H9 (cell line): ENCODE results near the gene RIOK1. TPM values are rescaled to one million over a fixed set of nuclear protein-coding genes. Genes with fewer than 3 reads are reported as not detected.

Experiments used
- DNase-seq: peaks from one replicate; pipeline ENCODE4 v3.0.0-alpha.2; 2017
- H2AFZ ChIP-seq: one replicate; pipeline ENCODE4 v1.6.1; 2013; ENCODE audit warnings: mild to moderate bottlenecking, low read length, control low read depth, moderate library complexity
- H2AK5ac ChIP-seq: 2 replicates; pipeline ENCODE4 v1.6.1; 2013; ENCODE audit warnings: low read length, control low read depth, mixed read lengths; ENCODE audit not compliant: insufficient read length
- H2BK120ac ChIP-seq: one replicate; pipeline ENCODE4 v1.6.1; 2013; ENCODE audit warnings: low read depth, mild to moderate bottlenecking, low read length, control low read depth, inconsistent platforms; ENCODE audit not compliant: poor library complexity, severe bottlenecking
- H2BK12ac ChIP-seq: 2 replicates; pipeline ENCODE4 v1.6.1; 2013; ENCODE audit warnings: low read length, control low read depth, mixed read lengths, low read depth; ENCODE audit not compliant: insufficient read length
- H2BK15ac ChIP-seq: 2 replicates; pipeline ENCODE4 v1.6.1; 2013; ENCODE audit warnings: low read depth, low read length, control low read depth
- H2BK20ac ChIP-seq: one replicate; pipeline ENCODE4 v1.6.1; 2013; ENCODE audit warnings: low read depth, mild to moderate bottlenecking, low read length, control low read depth, inconsistent platforms; ENCODE audit not compliant: poor library complexity, severe bottlenecking
- H2BK5ac ChIP-seq: 2 replicates; pipeline ENCODE4 v1.6.1; 2013; ENCODE audit warnings: low read length, control low read depth, mixed read lengths; ENCODE audit not compliant: insufficient read length
- H3K14ac ChIP-seq: 2 replicates; pipeline ENCODE4 v1.6.1; 2013; ENCODE audit warnings: low read length, control low read depth; ENCODE audit not compliant: insufficient read depth
- H3K18ac ChIP-seq: 2 replicates; pipeline ENCODE4 v1.6.1; 2013; ENCODE audit warnings: low read depth, mild to moderate bottlenecking, mixed read lengths, low read length, control low read depth; ENCODE audit not compliant: insufficient read length
- H3K23ac ChIP-seq: 2 replicates; pipeline ENCODE4 v1.6.1; 2013; ENCODE audit warnings: low read length, control low read depth, mixed read lengths, low read depth; ENCODE audit not compliant: insufficient read length
- H3K23me2 ChIP-seq: 2 replicates; pipeline ENCODE4 v1.6.1; 2013; ENCODE audit warnings: low read depth, mild to moderate bottlenecking, mixed read lengths, low read length, control low read depth; ENCODE audit not compliant: insufficient read length, poor library complexity, severe bottlenecking
- H3K27ac ChIP-seq: 2 replicates; pipeline ENCODE4 v1.5.1; 2013; ENCODE audit warnings: low read length, control low read depth, mixed read lengths, low read depth; ENCODE audit not compliant: insufficient read length
- H3K27me3 ChIP-seq: 2 replicates; pipeline ENCODE4 v1.6.1; 2013; ENCODE audit warnings: low read length, control low read depth, inconsistent platforms; ENCODE audit not compliant: insufficient read depth
- H3K4ac ChIP-seq: 2 replicates; pipeline ENCODE4 v1.6.1; 2013; ENCODE audit warnings: low read depth, mild to moderate bottlenecking, control low read depth, inconsistent platforms, low read length, moderate library complexity
- H3K4me1 ChIP-seq: 2 replicates; pipeline ENCODE4 v1.6.1; 2013; ENCODE audit warnings: low read length, control low read depth, inconsistent platforms; ENCODE audit not compliant: insufficient read depth
- H3K4me2 ChIP-seq: 2 replicates; pipeline ENCODE4 v1.6.1; 2013; ENCODE audit warnings: low read length, control low read depth, mixed read lengths; ENCODE audit not compliant: insufficient read length, insufficient read depth
- H3K56ac ChIP-seq: 2 replicates; pipeline ENCODE4 v1.6.1; 2013; ENCODE audit warnings: low read depth, mild to moderate bottlenecking, mixed read lengths, low read length, control low read depth; ENCODE audit not compliant: insufficient read length
- H3K79me1 ChIP-seq: 2 replicates; pipeline ENCODE4 v1.6.1; 2013; ENCODE audit warnings: low read depth, mild to moderate bottlenecking, moderate library complexity, low read length, control low read depth, inconsistent platforms; ENCODE audit not compliant: insufficient read depth, poor library complexity, severe bottlenecking
- H3K79me2 ChIP-seq: 2 replicates; pipeline ENCODE4 v1.6.1; 2013; ENCODE audit warnings: low read length, control low read depth, inconsistent platforms; ENCODE audit not compliant: insufficient read depth
- H3K9ac ChIP-seq: 2 replicates; pipeline ENCODE4 v1.6.1; 2013; ENCODE audit warnings: low read length, control low read depth, mixed read lengths; ENCODE audit not compliant: insufficient read length; ENCODE audit errors: extremely low read depth
- H3K9me3 ChIP-seq: one replicate; pipeline ENCODE4 v1.6.1; 2013; ENCODE audit warnings: low read depth, low read length, inconsistent platforms; ENCODE audit not compliant: control insufficient read depth
- H3T11ph ChIP-seq: one replicate; pipeline ENCODE4 v1.6.1; 2013; ENCODE audit warnings: mild to moderate bottlenecking, low read length, control low read depth, inconsistent platforms
- H4K20me1 ChIP-seq: one replicate; pipeline ENCODE4 v1.6.1; 2013; ENCODE audit not compliant: control insufficient read depth, insufficient read length, insufficient read depth
- H4K5ac ChIP-seq: 2 replicates; pipeline ENCODE4 v1.6.1; 2013; ENCODE audit warnings: low read depth, mild to moderate bottlenecking, mixed read lengths, low read length, control low read depth; ENCODE audit not compliant: insufficient read length
- H4K8ac ChIP-seq: replicated peaks from 2 replicates; pipeline ENCODE4 v1.6.1; 2013; ENCODE audit warnings: low read length, control low read depth, mixed read lengths, low read depth; ENCODE audit not compliant: insufficient read length
- H4K91ac ChIP-seq: 2 replicates; pipeline ENCODE4 v1.6.1; 2013; ENCODE audit warnings: low read depth, mild to moderate bottlenecking, moderate library complexity, mixed read lengths, low read length, control low read depth; ENCODE audit not compliant: insufficient read length
- H3K27ac Mint-ChIP-seq, 3 experiments: 2 replicates in 2 of 3; 3 replicates in 1 of 3; pipeline ENCODE4 v1.8.0; 2020 to 2021; ENCODE audit warnings: mixed read lengths in 3 of 3, mild to moderate bottlenecking in 1 of 3, moderate library complexity in 1 of 3
- H3K27me3 Mint-ChIP-seq: 2 replicates; pipeline ENCODE4 v1.8.0; 2021; ENCODE audit warnings: low read depth, mild to moderate bottlenecking, moderate library complexity, mixed read lengths
- H3K36me3 Mint-ChIP-seq, 3 experiments: 2 replicates in 2 of 3; 3 replicates in 1 of 3; pipeline ENCODE4 v1.8.0; 2020 to 2021; ENCODE audit warnings: low read depth in 3 of 3, mixed read lengths in 3 of 3; ENCODE audit not compliant: insufficient read depth in 1 of 3
- H3K4me1 Mint-ChIP-seq, 2 experiments: 2 replicates each; pipeline ENCODE4 v1.8.0; 2020; ENCODE audit warnings: mixed read lengths in 2 of 2
- H3K4me3 Mint-ChIP-seq, 2 experiments: 2 replicates in 1 of 2; 3 replicates in 1 of 2; pipeline ENCODE4 v1.8.0; 2020 to 2021; ENCODE audit warnings: mild to moderate bottlenecking in 2 of 2, mixed read lengths in 2 of 2, moderate library complexity in 1 of 2
- H3K9me3 Mint-ChIP-seq, 2 experiments: 2 replicates in 1 of 2; 3 replicates in 1 of 2; pipeline ENCODE4 v1.8.0; 2020; ENCODE audit warnings: mild to moderate bottlenecking in 2 of 2, mixed read lengths in 2 of 2, moderate library complexity in 1 of 2
- CTCF ChIP-seq: fragments of 200-600 bp; sonication (generic); conservative IDR thresholded peaks from 3 replicates; pipeline ENCODE4 v1.8.0; 2021; ENCODE audit warnings: antibody characterized with exemption, mild to moderate bottlenecking
- WGBS: extraction: QIAGEN DNeasy Blood & Tissue Kit; methylation state at CpG from one replicate; pipeline ENCODE4 v1.1.7; 2013; ENCODE audit warnings: missing lambda C conversion rate, low lambda C conversion rate, mixed read lengths; ENCODE audit not compliant: insufficient read length; ENCODE audit errors: extremely low coverage; 5-methylcytosine and 5-hydroxymethylcytosine counted together
- total RNA-seq: library from RNA; stranded (reverse); gene quantifications from 2 replicates; pipeline ENCODE4 v1.2.1, GENCODE V29; 2021

The RIOK1 gene
- total RNA-seq, 1 experiment from 2014 or later, result 40.0 TPM

- no peak overlapping the region for H3K56ac ChIP-seq
- no peak overlapping the region for H3K27ac ChIP-seq
- H3T11ph ChIP-seq, result no peak overlapping the region
- no peak overlapping the region for H4K5ac ChIP-seq
- H4K8ac ChIP-seq, result no peak overlapping the region
- no peaks in the 10 kb centered on the region for H3K27me3 ChIP-seq
- WGBS, result no CpG with 5 or more reads among the region's 8 CpGs
- H3K18ac ChIP-seq, result no peak overlapping the region
- H3K4ac ChIP-seq, result no peak overlapping the region
- Mint-ChIP-seq H3K27me3 (peaks cover 1% of the 10 kb centered on the region; the same call in 1 of the 2 replicates), H3K4me1 (peaks cover 14 to 22% of the 10 kb centered on the region in 2 experiments), H3K27ac (no peak overlapping the region), H3K36me3 (no peaks in the 10 kb centered on the region), H3K4me3 (no peak overlapping the region), H3K9me3 (no peaks in the 10 kb centered on the region; a peak in 1 of 5 replicates)
- DNase-seq, result no peak
- H2AK5ac ChIP-seq, result no peak overlapping the region
- no peak overlapping the region for H4K91ac ChIP-seq
- no peaks in the 10 kb centered on the region for H3K4me1 ChIP-seq
- no peaks in the 10 kb centered on the region for H3K23me2 ChIP-seq
- no peak overlapping the region for H3K23ac ChIP-seq
- no peak overlapping the region for H3K4me2 ChIP-seq
- no peak overlapping the region for H2AFZ ChIP-seq
- H3K79me1 ChIP-seq, result no peaks in the 10 kb centered on the region
- H3K79me2 ChIP-seq, result no peaks in the 10 kb centered on the region
- H2BK20ac ChIP-seq, result no peak overlapping the region
- no peak overlapping the region for H2BK12ac ChIP-seq
- H2BK5ac ChIP-seq, result no peak overlapping the region
- no peak for TF ChIP-seq CTCF
- no peaks in the 10 kb centered on the region for H3K9me3 ChIP-seq
- no peak overlapping the region for H3K14ac ChIP-seq
- no peak overlapping the region for H3K9ac ChIP-seq
- H4K20me1 ChIP-seq, result no peaks in the 10 kb centered on the region
- no peak overlapping the region for H2BK120ac ChIP-seq
- H2BK15ac ChIP-seq, result no peak overlapping the region
Observed at GRCh38 chr6:7431313-7431673, 41.7 kb downstream of the RIOK1 start.
